ENCODE data around the gene CDH23.
"Not testable (repeated sequence)": the region's sequence is repeated elsewhere in the genome, so short reads cannot be mapped to it uniquely, and the experiment has no call there.

Gene CDH23

GRCh38 chr10:71838264-71839211, 441.8 kb downstream of the CDH23 start:
- no peak for DNase-seq (ENCODE audit: low read depth)

DNA sequence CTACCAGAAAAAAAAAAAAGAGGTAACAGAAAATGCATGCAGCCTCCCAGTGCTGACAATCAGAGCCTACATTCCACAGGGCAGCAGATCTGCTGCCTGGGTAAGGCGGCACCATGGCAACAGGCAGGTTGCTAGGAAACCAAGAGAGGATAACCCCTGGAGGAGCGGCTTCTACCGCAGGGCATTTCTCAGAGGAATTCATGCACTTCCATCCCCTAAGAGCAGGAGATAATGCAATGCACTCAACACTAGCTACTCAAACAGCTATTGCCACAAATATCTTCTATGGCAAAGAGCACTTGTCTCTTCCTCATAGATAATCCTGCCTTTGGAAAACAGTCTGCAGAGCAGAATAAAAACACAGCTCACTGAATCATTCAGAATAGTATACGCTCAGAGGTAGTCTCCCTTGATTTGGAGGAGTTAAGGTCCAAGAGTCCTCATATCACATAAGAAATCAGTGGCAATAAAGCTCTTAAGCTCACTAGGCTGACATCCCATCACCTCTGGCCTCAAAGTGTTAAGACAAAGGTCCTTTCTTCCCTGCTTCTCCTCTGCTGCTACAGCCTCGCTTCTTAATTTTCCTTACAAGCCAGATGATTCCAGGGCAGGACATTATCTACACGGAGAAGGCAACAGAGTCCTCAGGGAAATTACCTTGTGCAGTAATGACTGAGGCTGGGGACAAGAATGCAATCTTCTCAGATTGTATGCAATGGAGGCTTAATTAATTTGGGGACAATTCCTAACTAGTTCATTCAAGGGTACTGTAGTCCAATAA, 443.6 kb downstream of the CDH23 start:
- no peak for DNase-seq (ENCODE audit: low read depth)

DNA sequence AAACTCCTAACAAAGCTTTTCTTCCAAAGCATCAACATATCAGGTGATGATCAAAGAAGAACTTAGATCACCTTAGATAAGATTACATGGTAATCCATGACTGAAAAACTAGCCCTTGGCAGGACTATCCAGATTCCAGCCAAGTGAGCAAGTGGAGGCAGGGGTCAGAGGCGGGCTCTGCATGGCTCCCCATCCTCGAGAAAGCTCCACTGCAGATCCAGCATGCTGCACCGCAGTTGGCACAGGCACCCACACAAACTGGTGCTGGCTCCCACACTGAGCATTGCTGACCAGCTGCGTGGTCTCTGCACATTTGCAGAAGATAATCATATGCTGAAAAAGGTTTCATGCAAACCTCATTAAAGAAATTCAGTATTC, 444.2 kb downstream of the CDH23 start:
- no peak for DNase-seq (ENCODE audit: low read depth)

GRCh38 chr10:71842422-71842821, 445.7 kb downstream of the CDH23 start:
- DNase-seq (ENCODE audit: low read depth) = no peak

DNA sequence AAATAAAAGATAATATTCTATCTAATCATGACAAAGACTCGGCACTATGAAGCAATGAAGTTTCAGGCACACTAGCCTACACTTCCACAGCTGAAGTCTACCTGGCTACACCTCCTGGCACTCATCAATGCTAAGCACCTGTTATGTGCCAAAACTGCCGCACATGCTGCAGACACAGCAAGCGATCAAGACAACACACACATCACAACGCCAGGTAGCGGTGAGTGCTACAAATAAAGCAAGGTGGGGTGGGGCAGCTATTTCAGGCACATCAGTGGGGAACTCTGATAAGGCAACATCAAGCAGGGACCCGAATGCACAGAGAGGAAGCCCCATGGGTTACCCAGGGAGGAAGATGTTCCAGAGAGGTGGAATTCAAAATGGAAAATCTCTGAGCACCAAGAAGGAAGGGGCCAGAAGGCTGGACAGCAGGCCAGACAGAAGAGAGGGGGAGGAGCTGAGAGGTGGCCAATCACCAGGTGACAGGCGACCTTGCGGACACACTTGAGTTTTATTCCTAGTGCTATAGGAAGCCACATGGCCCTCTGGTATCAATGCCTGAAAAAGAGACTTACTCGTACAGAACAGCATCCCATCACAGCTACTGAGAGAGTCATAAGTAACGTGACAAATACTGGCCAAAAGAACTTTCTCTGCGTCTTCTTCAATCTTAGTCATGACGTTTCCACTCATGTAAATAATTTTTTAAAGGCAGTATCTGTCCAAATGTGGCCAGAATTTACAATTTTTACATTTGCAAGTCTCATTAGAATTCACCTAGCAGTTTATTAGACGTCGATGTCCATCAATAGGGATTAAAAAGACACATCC, 446.4 kb downstream of the CDH23 start:
- DNase-seq (ENCODE audit: low read depth) = no peak

- no peak for DNase-seq (ENCODE audit: low read depth)
Observed at GRCh38 chr10:71844084-71844483, 447.4 kb downstream of the CDH23 start.

DNA sequence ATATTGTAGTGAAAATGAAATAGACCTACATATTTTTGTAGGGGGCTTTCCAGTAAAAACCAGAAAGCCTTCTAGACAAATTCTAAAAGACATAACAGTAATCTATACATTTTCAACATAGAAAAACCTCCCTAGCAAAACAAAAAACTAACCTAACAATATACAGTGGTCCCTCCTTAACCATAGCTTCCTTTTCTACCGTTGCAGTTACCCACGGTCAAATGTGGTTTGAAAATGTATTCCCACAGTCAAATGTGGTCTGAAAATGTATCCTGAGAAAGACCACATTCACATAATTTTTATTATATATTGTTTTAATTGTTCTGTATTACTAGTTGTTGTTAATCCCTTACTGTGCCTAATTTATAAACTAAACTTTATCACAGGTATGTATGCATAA, 448.0 kb downstream of the CDH23 start:
- no peak for DNase-seq (ENCODE audit: low read depth)

DNA sequence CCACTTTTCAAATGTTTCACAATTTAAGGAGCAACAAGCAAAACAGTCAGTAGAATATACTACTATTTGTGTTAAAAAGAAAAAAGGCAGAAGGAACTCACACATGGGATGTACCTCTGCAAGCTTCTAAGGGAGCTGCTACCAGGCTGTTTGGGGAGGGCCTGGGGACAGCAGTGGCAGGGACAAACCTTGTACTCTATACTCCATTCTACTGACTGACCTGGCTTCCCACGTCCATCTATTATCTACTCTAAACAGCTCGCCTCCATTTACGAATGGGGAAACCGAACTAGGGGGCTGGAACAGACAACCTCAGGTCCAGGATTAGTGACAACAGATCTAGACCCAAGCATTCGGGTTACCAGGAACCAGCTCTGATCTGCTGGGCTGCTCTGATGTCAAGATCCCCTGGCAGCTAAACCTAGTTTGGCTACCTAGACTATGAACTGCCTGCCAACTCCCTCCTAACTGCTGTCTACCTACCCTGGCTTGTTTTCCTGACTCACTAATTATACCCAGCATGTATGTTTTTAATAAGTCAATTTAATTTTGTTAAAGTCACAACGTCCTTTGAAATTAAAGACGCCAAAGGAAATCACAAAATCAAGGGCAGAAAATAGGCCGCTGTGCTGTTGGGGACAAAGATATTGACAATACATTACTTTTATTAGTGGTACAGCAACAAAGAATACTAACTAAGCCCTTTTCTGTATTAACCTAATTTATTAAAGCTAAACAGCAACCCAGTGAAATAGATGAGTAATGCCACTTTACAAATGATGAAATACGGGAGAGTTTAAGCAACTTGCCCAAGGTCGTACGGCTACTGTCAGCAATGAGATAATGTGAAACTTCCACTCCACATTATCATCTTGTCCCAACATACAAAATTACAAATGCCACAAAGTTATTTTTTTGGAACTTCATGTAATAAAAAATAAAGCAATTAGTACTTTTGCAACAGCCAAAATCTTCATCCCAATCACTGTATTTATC, 449.0 kb downstream of the CDH23 start:
- no peak for DNase-seq (ENCODE audit: low read depth)

DNA sequence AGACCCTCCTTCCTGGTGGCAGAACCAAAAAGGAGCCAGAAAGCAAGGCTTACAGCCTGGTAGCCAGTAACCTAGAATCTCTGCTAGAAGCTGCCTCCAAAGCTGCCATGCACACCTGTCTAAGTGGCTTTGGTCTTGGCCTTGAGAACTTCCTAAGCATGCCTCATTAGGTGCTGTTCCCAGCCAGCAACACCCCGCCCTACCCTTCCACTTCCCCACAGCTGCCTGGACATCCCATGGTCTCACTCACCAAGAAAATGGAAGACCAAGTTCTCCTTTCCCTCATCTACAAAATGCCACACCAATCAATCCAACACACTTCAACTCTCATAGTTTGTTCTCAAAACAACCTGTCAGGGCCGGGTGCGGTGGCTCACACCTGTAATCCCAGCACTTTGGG, 450.1 kb downstream of the CDH23 start:
- DNase-seq (ENCODE audit: low read depth) = no peak

- no peak for DNase-seq (ENCODE audit: low read depth)
Observed at GRCh38 chr10:71847418-71847817, 450.7 kb downstream of the CDH23 start.

- DNase-seq (ENCODE audit: low read depth) = no peak
Observed at GRCh38 chr10:71848325-71849275, 451.9 kb downstream of the CDH23 start.

DNA sequence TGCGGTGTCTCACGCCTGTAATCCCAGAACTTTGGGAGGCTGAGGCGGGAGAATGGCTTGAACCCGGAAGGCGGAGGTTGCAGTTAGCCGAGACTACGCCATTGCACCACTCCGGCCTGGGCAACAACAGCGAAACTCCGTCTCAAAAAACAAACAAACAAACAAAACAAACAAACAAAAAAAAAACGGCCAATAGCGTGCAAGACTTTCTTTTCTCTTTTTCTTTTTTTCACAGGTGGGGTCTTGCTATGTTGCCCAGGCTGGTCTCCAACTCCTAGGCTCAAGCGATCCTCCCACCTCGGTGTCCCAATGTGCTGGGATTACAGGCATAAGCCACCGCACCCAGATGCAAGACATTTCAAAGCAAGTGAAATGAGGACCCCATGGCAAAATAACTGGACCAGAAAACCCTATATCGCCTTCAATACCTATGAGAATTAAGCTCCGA, 452.8 kb downstream of the CDH23 start:
- no peak for DNase-seq (ENCODE audit: low read depth)

DNA sequence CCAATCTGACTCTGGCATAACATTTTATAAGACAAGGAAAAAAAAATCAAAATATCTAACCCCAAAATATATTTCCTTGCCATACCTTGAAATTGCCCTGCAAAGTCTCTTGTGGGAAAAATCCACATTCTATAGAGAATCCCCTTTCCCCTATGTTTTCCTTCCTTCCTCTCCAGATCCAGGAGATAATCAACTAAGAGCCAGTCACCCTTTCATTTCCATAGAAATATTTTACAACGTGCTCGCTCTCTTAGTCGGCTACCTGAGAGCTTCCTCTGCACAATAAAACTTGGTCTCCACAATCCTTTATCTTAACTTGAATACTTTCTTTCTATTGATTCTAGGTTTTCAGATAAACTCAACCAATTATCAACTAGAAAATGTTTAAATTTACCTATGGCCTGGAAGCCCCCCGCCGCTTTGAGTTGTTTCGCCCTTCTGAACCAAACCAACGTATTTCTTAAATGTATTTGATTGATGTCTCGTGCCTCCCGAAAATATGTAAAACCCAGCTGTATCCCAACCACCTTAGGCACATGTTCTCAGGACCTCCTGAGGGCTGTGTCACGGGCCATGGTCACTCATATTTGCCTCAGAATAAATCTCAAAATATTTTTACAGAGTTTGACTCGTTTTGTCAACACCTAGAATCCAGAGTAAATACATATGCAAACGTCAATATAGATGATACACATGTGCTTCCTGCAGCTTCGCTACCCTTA, 453.5 kb downstream of the CDH23 start:
- DNase-seq (ENCODE audit: low read depth) = no peak

DNA sequence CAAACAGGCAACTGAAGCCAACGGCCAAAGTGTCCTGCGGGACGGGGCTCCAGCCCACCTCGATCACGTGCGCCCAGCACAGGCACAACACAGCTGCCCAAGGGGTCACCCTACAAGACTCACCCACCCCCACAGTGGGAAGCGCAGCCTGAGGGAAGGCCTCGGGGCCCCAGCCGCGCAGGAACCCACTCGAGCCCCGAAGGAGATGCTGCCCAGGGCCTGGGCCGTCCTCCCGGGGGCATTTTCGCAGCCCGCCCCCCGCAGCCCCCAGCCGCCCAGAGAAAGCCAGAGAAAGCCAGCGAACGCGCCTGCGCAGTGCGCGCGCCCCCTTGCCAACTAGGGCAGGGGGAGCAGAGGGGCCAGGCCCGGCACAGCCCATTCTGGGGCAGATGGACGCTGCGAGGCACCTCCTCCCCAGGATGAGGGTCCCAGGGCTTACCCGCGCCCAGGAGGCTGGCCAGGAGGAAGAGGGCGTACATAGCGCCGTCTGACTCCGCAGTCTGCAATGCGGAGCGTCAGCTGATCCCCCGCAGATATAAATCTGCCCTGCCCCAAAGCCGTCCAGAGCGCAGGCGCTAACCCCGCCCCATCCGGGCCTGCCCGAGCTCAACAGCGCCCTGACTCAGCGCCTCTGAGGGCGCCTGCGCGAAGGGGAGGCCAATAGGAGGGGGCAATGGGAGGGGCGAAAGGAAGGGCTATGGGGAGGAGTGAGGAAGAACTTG, 454.2 kb downstream of the CDH23 start, which contains the start of gene PSAP:
Gene PSAP, minus strand, starts transcription at position 509 of the 722 bp plus-strand sequence. Its CDS starts 30 bp downstream, at position 479.
- peak; percentile 99 for DNase-seq (ENCODE audit: low read depth)

- DNase-seq (ENCODE audit: low read depth) = not testable (repeated sequence)
Observed at GRCh38 chr10:71851465-71852095, 454.9 kb downstream of the CDH23 start.

- DNase-seq (ENCODE audit: low read depth) = no peak
Observed at GRCh38 chr10:71852355-71852937, 455.7 kb downstream of the CDH23 start.

DNA sequence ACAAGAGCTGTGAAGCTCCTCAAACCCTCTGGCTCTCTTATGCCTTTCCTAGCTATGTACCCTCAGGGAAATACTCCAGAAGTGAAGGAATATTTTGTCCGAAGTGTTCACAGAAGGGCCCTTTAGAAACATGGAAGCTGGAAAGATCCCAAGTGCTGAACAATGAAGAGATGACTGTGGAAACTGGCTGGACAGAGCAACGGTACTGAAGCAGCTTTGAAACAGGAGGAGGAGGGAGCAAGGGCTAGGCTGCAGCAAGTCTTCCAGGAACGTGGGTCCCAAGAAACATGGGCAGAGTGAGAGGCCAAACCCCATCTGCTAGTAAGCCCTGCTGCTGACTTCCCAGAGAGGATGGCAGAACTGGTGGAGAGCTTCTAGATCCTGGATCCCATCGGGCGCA, 457.3 kb downstream of the CDH23 start:
- no peak for DNase-seq (ENCODE audit: low read depth)

Data from stimulated activated CD8-positive, alpha-beta memory T cell treated with anti-CD3 and anti-CD28 coated beads, Interleukin-4, amount 100 ng/mL, for 24 hours (primary cell).